HepG2 (cell line): ENCODE measurements around the gene ANKRD39. TPM values are rescaled to one million over a fixed set of nuclear protein-coding genes. Genes with fewer than 3 reads are reported as not detected.

Experiments used
- HNRNPK ChIP-seq: fragments of 200-400 bp; formaldehyde crosslinking; IDR thresholded peaks from 2 replicates; pipeline ENCODE4 v1.6.1; 2018; ENCODE audit warnings: low read length, low read depth, moderate library complexity, mild to moderate bottlenecking; ENCODE audit not compliant: poor library complexity, severe bottlenecking
- HNRNPLL ChIP-seq: fragments of 200-400 bp; formaldehyde crosslinking; IDR thresholded peaks from 2 replicates; pipeline ENCODE4 v1.6.1; 2017; ENCODE audit warnings: mild to moderate bottlenecking, low read depth, low read length; ENCODE audit not compliant: poor library complexity, severe bottlenecking
- KDM1A ChIP-seq: IDR thresholded peaks from 2 replicates; pipeline ENCODE4 v1.6.1; 2016; ENCODE audit warnings: missing compliant biosample characterization
- SP2 ChIP-seq: sonication (generic); formaldehyde crosslinking; IDR thresholded peaks from 2 replicates; pipeline ENCODE4 v1.5.1; 2020; ENCODE audit warnings: mild to moderate bottlenecking, missing genetic modification reagents
- XRCC5 ChIP-seq: fragments of 200-400 bp; formaldehyde crosslinking; optimal IDR thresholded peaks from 2 replicates; pipeline ENCODE3; 2017; ENCODE audit warnings: mild to moderate bottlenecking, low read length
- YEATS4 ChIP-seq: sonication (generic); formaldehyde crosslinking; IDR thresholded peaks from 2 replicates; pipeline ENCODE4 v1.4.0; 2020; ENCODE audit warnings: missing genetic modification reagents, borderline replicate concordance
- ZBTB49 ChIP-seq: sonication (generic); formaldehyde crosslinking; IDR thresholded peaks from 2 replicates; pipeline ENCODE4 v1.4.0; 2020; ENCODE audit warnings: missing genetic modification reagents, borderline replicate concordance
- ZBTB7A ChIP-seq: sonication (generic); formaldehyde crosslinking; IDR thresholded peaks from 2 replicates; pipeline ENCODE4 v1.8.0; 2022; ENCODE audit warnings: mild to moderate bottlenecking, missing genetic modification reagents
- ZFP36L2 ChIP-seq: sonication (generic); formaldehyde crosslinking; IDR thresholded peaks from 2 replicates; pipeline ENCODE4 v1.4.0; 2020; ENCODE audit warnings: missing genetic modification reagents
- ZIK1 ChIP-seq: sonication (generic); formaldehyde crosslinking; IDR thresholded peaks from 2 replicates; pipeline ENCODE4 v1.5.0; 2020; ENCODE audit warnings: mild to moderate bottlenecking, low read depth, missing genetic modification reagents, borderline replicate concordance
- ZNF3 ChIP-seq: IDR thresholded peaks from 2 replicates; pipeline ENCODE4 v1.7.0; 2017; ENCODE audit warnings: inconsistent platforms
- ZNF333 ChIP-seq: sonication (generic); formaldehyde crosslinking; IDR thresholded peaks from 2 replicates; pipeline ENCODE4 v1.4.0; 2020; ENCODE audit warnings: mild to moderate bottlenecking, missing genetic modification reagents, borderline replicate concordance
- ZNF34 ChIP-seq: sonication (generic); formaldehyde crosslinking; IDR thresholded peaks from 2 replicates; pipeline ENCODE4 v1.4.0; 2020; ENCODE audit warnings: mild to moderate bottlenecking, missing genetic modification reagents, borderline replicate concordance
- ZNF619 ChIP-seq: sonication (generic); formaldehyde crosslinking; IDR thresholded peaks from 2 replicates; pipeline ENCODE4 v1.4.0; 2020; ENCODE audit warnings: mild to moderate bottlenecking, missing genetic modification reagents
- ZNF775 ChIP-seq: sonication (generic); formaldehyde crosslinking; IDR thresholded peaks from 2 replicates; pipeline ENCODE4 v1.4.0; 2020; ENCODE audit warnings: missing genetic modification reagents, mild to moderate bottlenecking, moderate library complexity, borderline replicate concordance
- ZZZ3 ChIP-seq: sonication (generic); formaldehyde crosslinking; IDR thresholded peaks from 2 replicates; pipeline ENCODE4 v1.4.0; 2020; ENCODE audit warnings: missing genetic modification reagents, mild to moderate bottlenecking, borderline replicate concordance
- polyA plus RNA-seq, 8 experiments: library from polyadenylated mRNA; depleted of rRNA in 3 of 8; stranded (reverse) in 7 of 8; unstranded in 1 of 8; fragments of >200 nt; fragmentation: Illumina TruSeq in 4 of 8; extraction: Trizol in 4 of 8; gene quantifications; 2 replicates each; pipeline versions ENCODE4 v1.2.1 to v1.2.3, GENCODE V29; 2011 to 2016; ENCODE audit warnings: low read depth in 4 of 8, missing spikeins in 1 of 8, mixed read lengths in 1 of 8; ENCODE audit not compliant: insufficient read depth in 1 of 8
- total RNA-seq, 5 experiments: library from RNA; depleted of rRNA; stranded (reverse); fragments of >200 nt; fragmentation: Illumina TruSeq; extraction: Trizol; gene quantifications; 2 replicates each; pipeline ENCODE4 v1.2.3, GENCODE V29; 2016; ENCODE audit warnings: low read depth in 1 of 5
- TF ChIP-seq, protein P1 (sequence below): sonication (generic); formaldehyde crosslinking; IDR thresholded peaks from 2 replicates; pipeline ENCODE4 v1.5.0; 2020; ENCODE audit warnings: missing genetic modification reagents
- TF ChIP-seq, protein P2 (sequence below): sonication (generic); formaldehyde crosslinking; IDR thresholded peaks from one replicate; pipeline ENCODE4 v1.5.1; 2020; ENCODE audit warnings: mild to moderate bottlenecking, missing genetic modification reagents; ENCODE audit errors: not compliant biosample characterization

The ANKRD39 gene
- total and polyA plus RNA-seq, 2 of the 13 experiments (the other 11 are each of a cell fraction or from before 2014, with no cell fraction given) = 23.2 to 24.8 TPM

DNA sequence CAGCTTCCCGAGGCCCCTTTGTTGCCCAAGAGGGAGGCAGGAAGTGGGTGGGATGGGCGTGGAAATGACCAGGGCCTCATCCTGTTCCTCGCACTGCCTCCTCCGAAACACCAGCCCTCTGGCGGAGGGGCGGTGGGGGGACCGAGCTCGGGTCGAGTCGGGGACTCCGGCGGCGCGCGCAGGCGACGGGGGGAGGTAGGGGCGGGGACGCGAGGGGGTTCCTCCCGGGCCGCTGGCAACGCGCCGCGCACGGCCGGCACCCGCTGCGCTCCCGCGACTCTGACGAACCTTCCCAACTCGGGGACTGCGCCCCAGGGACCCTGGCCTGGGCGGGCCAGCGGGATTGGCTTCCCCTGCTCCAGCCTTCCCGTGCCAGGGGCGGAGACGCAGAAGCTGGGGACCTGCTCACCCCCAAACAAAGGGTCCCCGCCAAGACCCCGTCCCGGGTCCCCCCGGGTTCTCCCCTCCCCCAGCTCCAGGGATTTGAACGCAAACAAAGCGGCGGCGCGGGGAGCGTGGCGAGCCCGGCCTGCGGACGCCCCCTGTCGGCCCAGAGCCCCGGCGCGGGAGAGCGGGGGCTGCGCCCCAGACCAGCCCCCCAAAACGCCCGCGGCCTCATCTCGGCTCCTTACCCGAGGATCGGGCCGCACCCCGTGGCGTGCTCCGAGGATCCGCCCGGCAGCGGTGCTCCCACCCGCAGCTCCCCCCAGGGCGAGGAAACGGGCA lies 10.9 kb upstream of the ANKRD39 start (continued):
- no peak for TF ChIP-seq XRCC5
- peak; percentile 92 for TF ChIP-seq HNRNPK
- TF ChIP-seq ZNF775 (CRISPR knock-in tag) = 0 out of 2 replicates have a peak, but pooled peaks have one; percentile 83
- peak; percentile 96 for TF ChIP-seq ZNF34 (CRISPR knock-in tag)
- TF ChIP-seq ZNF333 = no peak; the same call in 1 of the 2 replicates
- no peak for TF ChIP-seq ZFP36L2 (CRISPR knock-in tag)
- TF ChIP-seq, protein P1, sequence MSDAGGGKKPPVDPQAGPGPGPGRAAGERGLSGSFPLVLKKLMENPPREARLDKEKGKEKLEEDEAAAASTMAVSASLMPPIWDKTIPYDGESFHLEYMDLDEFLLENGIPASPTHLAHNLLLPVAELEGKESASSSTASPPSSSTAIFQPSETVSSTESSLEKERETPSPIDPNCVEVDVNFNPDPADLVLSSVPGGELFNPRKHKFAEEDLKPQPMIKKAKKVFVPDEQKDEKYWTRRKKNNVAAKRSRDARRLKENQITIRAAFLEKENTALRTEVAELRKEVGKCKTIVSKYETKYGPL (CRISPR knock-in tag) = peak; percentile 15; the same call in 1 of the 2 replicates
- no peak; the same call in 1 of the 2 replicates for TF ChIP-seq ZNF3
- TF ChIP-seq ZBTB49 (CRISPR knock-in tag) = no peak
- TF ChIP-seq ZBTB7A (CRISPR knock-in tag) = peak; percentile 80
- TF ChIP-seq ZZZ3 = peak; percentile 83; the same call in 1 of the 2 replicates
- no peak for TF ChIP-seq KDM1A (CRISPR knock-in tag)
- TF ChIP-seq, protein P2, sequence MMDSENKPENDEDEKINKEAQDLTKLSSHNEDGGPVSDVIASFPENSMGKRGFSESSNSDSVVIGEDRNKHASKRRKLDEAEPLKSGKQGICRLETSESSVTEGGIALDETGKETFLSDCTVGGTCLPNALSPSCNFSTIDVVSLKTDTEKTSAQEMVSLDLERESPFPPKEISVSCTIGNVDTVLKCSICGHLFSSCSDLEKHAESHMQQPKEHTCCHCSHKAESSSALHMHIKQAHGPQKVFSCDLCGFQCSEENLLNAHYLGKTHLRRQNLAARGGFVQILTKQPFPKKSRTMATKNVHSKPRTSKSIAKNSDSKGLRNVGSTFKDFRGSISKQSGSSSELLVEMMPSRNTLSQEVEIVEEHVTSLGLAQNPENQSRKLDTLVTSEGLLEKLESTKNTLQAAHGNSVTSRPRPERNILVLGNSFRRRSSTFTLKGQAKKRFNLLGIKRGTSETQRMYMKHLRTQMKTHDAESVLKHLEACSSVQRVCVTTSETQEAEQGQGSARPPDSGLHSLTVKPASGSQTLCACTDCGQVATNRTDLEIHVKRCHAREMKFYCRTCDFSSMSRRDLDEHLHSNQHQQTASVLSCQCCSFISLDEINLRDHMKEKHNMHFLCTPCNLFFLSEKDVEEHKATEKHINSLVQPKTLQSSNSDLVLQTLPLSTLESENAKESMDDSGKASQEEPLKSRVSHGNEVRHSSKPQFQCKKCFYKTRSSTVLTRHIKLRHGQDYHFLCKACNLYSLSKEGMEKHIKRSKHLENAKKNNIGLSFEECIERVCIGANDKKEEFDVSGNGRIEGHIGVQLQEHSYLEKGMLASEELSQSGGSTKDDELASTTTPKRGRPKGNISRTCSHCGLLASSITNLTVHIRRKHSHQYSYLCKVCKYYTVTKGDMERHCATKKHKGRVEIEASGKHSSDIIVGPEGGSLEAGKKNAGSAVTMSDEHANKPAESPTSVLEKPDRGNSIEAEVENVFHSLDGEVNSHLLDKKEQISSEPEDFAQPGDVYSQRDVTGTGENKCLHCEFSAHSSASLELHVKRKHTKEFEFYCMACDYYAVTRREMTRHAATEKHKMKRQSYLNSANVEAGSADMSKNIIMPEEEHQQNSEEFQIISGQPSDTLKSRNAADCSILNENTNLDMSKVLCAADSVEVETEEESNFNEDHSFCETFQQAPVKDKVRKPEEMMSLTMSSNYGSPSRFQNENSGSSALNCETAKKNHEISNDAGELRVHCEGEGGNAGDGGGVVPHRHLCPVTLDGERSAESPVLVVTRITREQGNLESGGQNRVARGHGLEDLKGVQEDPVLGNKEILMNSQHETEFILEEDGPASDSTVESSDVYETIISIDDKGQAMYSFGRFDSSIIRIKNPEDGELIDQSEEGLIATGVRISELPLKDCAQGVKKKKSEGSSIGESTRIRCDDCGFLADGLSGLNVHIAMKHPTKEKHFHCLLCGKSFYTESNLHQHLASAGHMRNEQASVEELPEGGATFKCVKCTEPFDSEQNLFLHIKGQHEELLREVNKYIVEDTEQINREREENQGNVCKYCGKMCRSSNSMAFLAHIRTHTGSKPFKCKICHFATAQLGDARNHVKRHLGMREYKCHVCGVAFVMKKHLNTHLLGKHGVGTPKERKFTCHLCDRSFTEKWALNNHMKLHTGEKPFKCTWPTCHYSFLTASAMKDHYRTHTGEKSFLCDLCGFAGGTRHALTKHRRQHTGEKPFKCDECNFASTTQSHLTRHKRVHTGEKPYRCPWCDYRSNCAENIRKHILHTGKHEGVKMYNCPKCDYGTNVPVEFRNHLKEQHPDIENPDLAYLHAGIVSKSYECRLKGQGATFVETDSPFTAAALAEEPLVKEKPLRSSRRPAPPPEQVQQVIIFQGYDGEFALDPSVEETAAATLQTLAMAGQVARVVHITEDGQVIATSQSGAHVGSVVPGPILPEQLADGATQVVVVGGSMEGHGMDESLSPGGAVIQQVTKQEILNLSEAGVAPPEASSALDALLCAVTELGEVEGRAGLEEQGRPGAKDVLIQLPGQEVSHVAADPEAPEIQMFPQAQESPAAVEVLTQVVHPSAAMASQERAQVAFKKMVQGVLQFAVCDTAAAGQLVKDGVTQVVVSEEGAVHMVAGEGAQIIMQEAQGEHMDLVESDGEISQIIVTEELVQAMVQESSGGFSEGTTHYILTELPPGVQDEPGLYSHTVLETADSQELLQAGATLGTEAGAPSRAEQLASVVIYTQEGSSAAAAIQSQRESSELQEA (CRISPR knock-in tag) = no peak
- peak; percentile 79 for TF ChIP-seq ZIK1
- peak; percentile 63 for TF ChIP-seq HNRNPLL
- TF ChIP-seq SP2 (CRISPR knock-in tag) = no peak
- peak; percentile 86 for TF ChIP-seq YEATS4 (CRISPR knock-in tag)
- TF ChIP-seq ZNF619 (CRISPR knock-in tag) = no peak
